ENCODE measurements around the gene PLA2G3.
"Not testable (repeated sequence)": the region's sequence is repeated elsewhere in the genome, so short reads cannot be mapped to it uniquely, and the experiment has no call there.

Gene PLA2G3

GRCh38 chr22:31139866-31140716, at the start of gene PLA2G3:
Gene PLA2G3, minus strand, starts transcription at chr22:31140508. Its CDS starts 154 bp downstream, at chr22:31140354.
- peak in 1 of 56 donors; percentile 12 for DNase-seq

- DNase-seq, result no peak
These were observed 47.3 kb upstream of the PLA2G3 start for GRCh38 chr22:31187627-31188026.

GRCh38 chr22:31185056-31185455, 44.7 kb upstream of the PLA2G3 start:
- DNase-seq, result no peak

- DNase-seq, result no peak
These were observed 43.7 kb upstream of the PLA2G3 start for GRCh38 chr22:31184015-31184414.

GRCh38 chr22:31179345-31179744, 39.0 kb upstream of the PLA2G3 start:
- DNase-seq, result no peak

- no peak for DNase-seq
These were observed 38.6 kb upstream of the PLA2G3 start for GRCh38 chr22:31178859-31179258.

GRCh38 chr22:31177420-31178162, 37.3 kb upstream of the PLA2G3 start:
- DNase-seq, result no peak

GRCh38 chr22:31176923-31177322, 36.6 kb upstream of the PLA2G3 start:
- DNase-seq, result no peak

GRCh38 chr22:31173386-31174145, 33.3 kb upstream of the PLA2G3 start:
- DNase-seq, result no peak

- not testable (repeated sequence) for DNase-seq
These were observed 31.4 kb upstream of the PLA2G3 start for GRCh38 chr22:31171734-31172133.

- DNase-seq, result no peak
These were observed 30.7 kb upstream of the PLA2G3 start for GRCh38 chr22:31170971-31171370.

- DNase-seq, result no peak
These were observed 21.9 kb upstream of the PLA2G3 start for GRCh38 chr22:31162015-31162765.

GRCh38 chr22:31161386-31161785, 21.1 kb upstream of the PLA2G3 start:
- DNase-seq, result no peak

GRCh38 chr22:31160328-31160978, 20.1 kb upstream of the PLA2G3 start:
- DNase-seq, result peak in 7 of 56 donors; percentile 21 to 54 (median 47)

GRCh38 chr22:31155422-31155821, 15.1 kb upstream of the PLA2G3 start:
- DNase-seq, result no peak

GRCh38 chr22:31154975-31155374, 14.7 kb upstream of the PLA2G3 start:
- DNase-seq, result no peak

- no peak for DNase-seq
These were observed 13.0 kb upstream of the PLA2G3 start for GRCh38 chr22:31153357-31153756.

- no peak for DNase-seq
These were observed 11.6 kb upstream of the PLA2G3 start for GRCh38 chr22:31151872-31152271.

GRCh38 chr22:31150615-31151014, 10.3 kb upstream of the PLA2G3 start:
- no peak for DNase-seq

- peak in 46 of 56 donors; percentile 10 to 76 (median 41) for DNase-seq
These were observed 8.8 kb upstream of the PLA2G3 start for GRCh38 chr22:31148953-31149627.

All from amygdala (tissue), 56 donors.